Astrocyte (in vitro differentiated cells and primary cell): ENCODE measurements around the gene FSD1L. TPM values are rescaled to one million over a fixed set of nuclear protein-coding genes. Genes with fewer than 3 reads are reported as not detected.
A peak's percentile ranks its signal among the peaks of the same experiment; 100 is the strongest.

Source experiments
- DNase-seq: peaks from one replicate; pipeline ENCODE4 v3.0.0-alpha.2; 2010; ENCODE audit warnings: low read depth
- FAIRE-seq: peaks from 2 replicates; lab custom pipeline; 2011; peaks lifted over from hg19 to GRCh38; lab: Jason Lieb, UNC
- H2AFZ ChIP-seq: 2 replicates; pipeline ENCODE4 v1.6.0; 2012; ENCODE audit warnings: low read depth, low read length, inconsistent platforms
- H3K27ac ChIP-seq: 2 replicates; pipeline ENCODE4 v1.5.1; 2011; ENCODE audit warnings: low read depth, low read length, inconsistent platforms
- H3K27me3 ChIP-seq: 2 replicates; pipeline ENCODE4 v1.6.0; 2011; ENCODE audit warnings: low read length, inconsistent platforms; ENCODE audit not compliant: insufficient read depth
- H3K36me3 ChIP-seq: 2 replicates; pipeline ENCODE4 v1.5.1; 2011; ENCODE audit warnings: low read length, inconsistent platforms; ENCODE audit not compliant: insufficient read depth
- H3K4me1 ChIP-seq: 2 replicates; pipeline ENCODE4 v1.5.1; 2011; ENCODE audit warnings: low read length, inconsistent platforms; ENCODE audit not compliant: insufficient read depth
- H3K4me2 ChIP-seq: 2 replicates; pipeline ENCODE4 v1.6.0; 2012; ENCODE audit warnings: low read length, inconsistent platforms
- H3K4me3 ChIP-seq: 2 replicates; pipeline ENCODE4 v1.5.1; 2011; ENCODE audit warnings: low read depth, mild to moderate bottlenecking, low read length, inconsistent platforms; ENCODE audit not compliant: insufficient read depth
- H3K79me2 ChIP-seq: 2 replicates; pipeline ENCODE4 v1.6.0; 2012; ENCODE audit warnings: mild to moderate bottlenecking, low read length, inconsistent platforms; ENCODE audit not compliant: insufficient read depth
- H3K9ac ChIP-seq: 2 replicates; pipeline ENCODE4 v1.6.0; 2012; ENCODE audit warnings: mild to moderate bottlenecking, low read length, inconsistent platforms
- H3K9me3 ChIP-seq: 2 replicates; pipeline ENCODE4 v1.5.1; 2012; ENCODE audit warnings: low read depth, mild to moderate bottlenecking, low read length, inconsistent platforms; ENCODE audit not compliant: insufficient read depth
- H4K20me1 ChIP-seq: 2 replicates; pipeline ENCODE4 v1.6.0; 2012; ENCODE audit warnings: low read length, inconsistent platforms; ENCODE audit not compliant: insufficient read depth
- H3K27ac Mint-ChIP-seq: one replicate; pipeline ENCODE4 v1.8.0; 2021; ENCODE audit warnings: mild to moderate bottlenecking, mixed read lengths; ENCODE audit not compliant: unreplicated experiment
- H3K27me3 Mint-ChIP-seq: one replicate; pipeline ENCODE4 v1.8.0; 2021; ENCODE audit warnings: low read depth, mixed read lengths; ENCODE audit not compliant: unreplicated experiment
- H3K36me3 Mint-ChIP-seq: one replicate; pipeline ENCODE4 v1.8.0; 2021; ENCODE audit warnings: low read depth, mixed read lengths; ENCODE audit not compliant: unreplicated experiment
- H3K4me1 Mint-ChIP-seq: one replicate; pipeline ENCODE4 v1.8.0; 2021; ENCODE audit warnings: low read depth, mixed read lengths; ENCODE audit not compliant: unreplicated experiment
- H3K4me3 Mint-ChIP-seq: one replicate; pipeline ENCODE4 v1.8.0; 2021; ENCODE audit warnings: mild to moderate bottlenecking, moderate library complexity, mixed read lengths; ENCODE audit not compliant: unreplicated experiment
- H3K9me3 Mint-ChIP-seq: one replicate; pipeline ENCODE4 v1.8.0; 2021; ENCODE audit warnings: mild to moderate bottlenecking, mixed read lengths; ENCODE audit not compliant: unreplicated experiment
- CTCF ChIP-seq: IDR thresholded peaks from 2 replicates; pipeline ENCODE4 v1.5.1; 2011; ENCODE audit warnings: low read depth, mild to moderate bottlenecking, inconsistent platforms, low read length, moderate library complexity; ENCODE audit not compliant: insufficient read depth
- EZH2 ChIP-seq: IDR thresholded peaks from 2 replicates; pipeline ENCODE4 v1.6.1; 2012; ENCODE audit warnings: mild to moderate bottlenecking, low read length, inconsistent platforms; ENCODE audit not compliant: insufficient read depth
- total RNA-seq: library from RNA; stranded (reverse); gene quantifications from 2 replicates; pipeline ENCODE4 v1.2.1, GENCODE V29; 2021

Gene FSD1L
- total RNA-seq, 1 donor from 2014 or later = 7.0 TPM

- FAIRE-seq (no peak), DNase-seq (peak; percentile 92)
- H3K9me3 ChIP-seq = no peaks in the 10 kb centered on the region
- TF ChIP-seq EZH2 = no peak
- TF ChIP-seq CTCF = no peak
- H3K27ac ChIP-seq = no peak overlapping the region
- no peaks in the 10 kb centered on the region for H3K27me3 Mint-ChIP-seq
- no peak overlapping the region for H3K4me3 Mint-ChIP-seq
- no peak overlapping the region for H3K9ac ChIP-seq
- H3K27ac Mint-ChIP-seq = no peak overlapping the region
- peaks cover 11% of the 10 kb centered on the region for H3K4me1 ChIP-seq
- H3K79me2 ChIP-seq = no peaks in the 10 kb centered on the region
- H2AFZ ChIP-seq = no peak overlapping the region
- no peak overlapping the region for H3K4me3 ChIP-seq
- H3K36me3 Mint-ChIP-seq = no peaks in the 10 kb centered on the region
- H3K9me3 Mint-ChIP-seq = no peaks in the 10 kb centered on the region
- peaks cover 13% of the 10 kb centered on the region for H3K4me1 Mint-ChIP-seq
- H3K27me3 ChIP-seq = no peaks in the 10 kb centered on the region
- no peaks in the 10 kb centered on the region for H4K20me1 ChIP-seq
- H3K4me2 ChIP-seq = peak overlapping the region; percentile 43
- H3K36me3 ChIP-seq = no peaks in the 10 kb centered on the region
These were observed 9.6 kb upstream of the FSD1L start for GRCh38 chr9:105438141-105438806.

- H3K9me3 Mint-ChIP-seq = no peaks in the 10 kb centered on the region
- H4K20me1 ChIP-seq = no peaks in the 10 kb centered on the region
- no peak overlapping the region for H3K4me3 ChIP-seq
- no peak overlapping the region for H3K9ac ChIP-seq
- no peaks in the 10 kb centered on the region for H3K9me3 ChIP-seq
- peaks cover 18% of the 10 kb centered on the region for H3K4me1 Mint-ChIP-seq
- H3K27me3 Mint-ChIP-seq = no peaks in the 10 kb centered on the region
- peaks cover 15% of the 10 kb centered on the region for H3K4me1 ChIP-seq
- DNase-seq (peak; percentile 81), FAIRE-seq (no peak)
- no peak overlapping the region for H3K27ac Mint-ChIP-seq
- no peak overlapping the region for H3K27ac ChIP-seq
- no peaks in the 10 kb centered on the region for H3K36me3 Mint-ChIP-seq
- H3K27me3 ChIP-seq = no peaks in the 10 kb centered on the region
- no peak for TF ChIP-seq EZH2
- no peak for TF ChIP-seq CTCF
- H3K4me2 ChIP-seq = no peak overlapping the region
- no peak overlapping the region for H3K4me3 Mint-ChIP-seq
- H3K36me3 ChIP-seq = no peaks in the 10 kb centered on the region
- H2AFZ ChIP-seq = no peak overlapping the region
- no peaks in the 10 kb centered on the region for H3K79me2 ChIP-seq
These were observed 8.4 kb upstream of the FSD1L start for GRCh38 chr9:105439428-105439827.

GRCh38 chr9:105441616-105442160 lies 6.1 kb upstream of the FSD1L start:
- Histone ChIP-seq H3K9ac (no peak overlapping the region), H3K4me2 (no peak overlapping the region), H3K27ac (no peak overlapping the region), H3K36me3 (no peaks in the 10 kb centered on the region), H3K9me3 (no peaks in the 10 kb centered on the region), H3K27me3 (no peaks in the 10 kb centered on the region), H4K20me1 (no peaks in the 10 kb centered on the region), H3K4me3 (no peak overlapping the region), H2AFZ (no peak overlapping the region), H3K79me2 (no peaks in the 10 kb centered on the region), H3K4me1 (peaks cover 16% of the 10 kb centered on the region)
- TF ChIP-seq EZH2 = no peak
- no peak for TF ChIP-seq CTCF
- Mint-ChIP-seq H3K4me1 (peaks cover 18% of the 10 kb centered on the region), H3K4me3 (no peak overlapping the region), H3K27ac (no peak overlapping the region), H3K36me3 (no peaks in the 10 kb centered on the region), H3K27me3 (no peaks in the 10 kb centered on the region), H3K9me3 (no peaks in the 10 kb centered on the region)
- no peak for DNase-seq
- no peak for FAIRE-seq
